NCI-H1417 (cell line): ENCODE results near the gene MAP4K4.

ENCODE experiments used
- DNase-seq, 3 experiments: peaks; one replicate each; lab custom pipeline; 2025; lab: John Stamatoyannopoulos, UW

MAP4K4 gene

DNA sequence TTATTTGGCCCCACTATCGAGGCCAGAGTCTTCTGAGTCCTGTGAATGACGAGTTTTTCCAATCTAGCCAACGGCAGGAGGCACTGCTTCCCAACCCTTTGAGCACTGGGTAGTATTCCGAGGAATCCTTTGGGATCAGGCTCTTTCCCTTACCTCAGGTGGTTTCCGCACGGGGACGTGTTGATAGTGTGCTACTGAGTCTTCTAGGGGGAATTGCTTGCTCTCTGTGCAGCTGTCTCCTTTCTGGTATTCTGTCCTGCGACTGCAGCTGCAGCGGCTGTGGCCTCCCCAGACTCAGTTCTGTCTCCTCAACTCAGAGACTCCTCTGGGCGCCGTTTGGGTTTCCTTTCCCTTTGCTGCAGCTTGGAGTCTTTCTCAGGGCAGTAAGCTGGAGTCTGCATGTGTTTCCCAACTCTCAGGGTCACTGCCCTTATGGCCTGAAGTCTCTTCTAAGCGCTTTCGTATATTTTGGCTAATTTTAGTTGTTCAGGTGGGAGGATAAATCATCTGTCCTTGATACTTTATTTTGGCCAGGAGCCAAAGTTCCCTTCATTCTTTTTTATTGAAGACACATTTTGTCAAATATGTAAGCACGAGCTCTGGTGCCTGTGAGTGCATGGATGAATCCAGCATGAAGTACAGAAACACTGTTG, 118.4 kb downstream of the MAP4K4 start:
- DNase-seq = peak in 2 of 3 experiments; percentile 28 to 53

DNA sequence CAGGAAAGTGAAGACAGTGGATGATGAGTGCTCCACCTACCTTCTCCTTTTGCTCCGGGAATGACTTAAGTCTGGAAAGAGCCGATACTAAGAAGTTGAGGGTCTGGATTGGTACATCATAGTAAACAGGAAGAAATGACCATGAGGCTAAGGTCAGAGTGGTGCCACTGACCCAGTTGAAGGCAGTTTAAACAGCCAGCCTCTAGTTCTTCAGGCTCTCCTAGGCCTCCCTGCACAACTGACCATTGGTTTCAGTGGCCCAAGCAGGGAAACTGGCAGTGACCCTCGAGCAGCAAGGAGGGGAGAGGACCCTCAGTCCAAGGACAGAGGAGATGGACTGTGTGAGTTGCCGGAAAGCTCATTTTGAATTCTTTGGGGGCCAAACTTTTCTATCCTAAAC, 119.1 kb downstream of the MAP4K4 start:
- DNase-seq = no peak

DNA sequence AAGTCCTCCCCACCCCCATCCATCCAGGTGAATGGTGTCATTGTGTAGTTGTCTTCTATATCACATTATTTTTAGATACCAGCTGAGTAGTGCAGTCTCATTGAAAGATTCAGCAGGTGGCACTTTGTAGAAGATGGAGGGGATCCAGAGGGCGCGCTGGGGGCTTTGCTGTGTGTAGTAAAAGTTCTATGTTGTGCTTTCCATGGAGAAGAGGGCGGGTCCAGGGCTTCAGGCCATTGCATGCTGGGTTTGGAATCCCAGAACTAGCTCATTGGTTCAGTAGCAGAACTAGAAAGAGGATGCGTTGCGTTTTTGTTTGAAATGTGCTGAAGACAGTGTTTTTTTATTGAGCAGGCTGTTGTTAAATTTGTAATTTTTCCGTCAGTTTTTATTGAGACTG, 120.0 kb downstream of the MAP4K4 start:
- DNase-seq = no peak

DNA sequence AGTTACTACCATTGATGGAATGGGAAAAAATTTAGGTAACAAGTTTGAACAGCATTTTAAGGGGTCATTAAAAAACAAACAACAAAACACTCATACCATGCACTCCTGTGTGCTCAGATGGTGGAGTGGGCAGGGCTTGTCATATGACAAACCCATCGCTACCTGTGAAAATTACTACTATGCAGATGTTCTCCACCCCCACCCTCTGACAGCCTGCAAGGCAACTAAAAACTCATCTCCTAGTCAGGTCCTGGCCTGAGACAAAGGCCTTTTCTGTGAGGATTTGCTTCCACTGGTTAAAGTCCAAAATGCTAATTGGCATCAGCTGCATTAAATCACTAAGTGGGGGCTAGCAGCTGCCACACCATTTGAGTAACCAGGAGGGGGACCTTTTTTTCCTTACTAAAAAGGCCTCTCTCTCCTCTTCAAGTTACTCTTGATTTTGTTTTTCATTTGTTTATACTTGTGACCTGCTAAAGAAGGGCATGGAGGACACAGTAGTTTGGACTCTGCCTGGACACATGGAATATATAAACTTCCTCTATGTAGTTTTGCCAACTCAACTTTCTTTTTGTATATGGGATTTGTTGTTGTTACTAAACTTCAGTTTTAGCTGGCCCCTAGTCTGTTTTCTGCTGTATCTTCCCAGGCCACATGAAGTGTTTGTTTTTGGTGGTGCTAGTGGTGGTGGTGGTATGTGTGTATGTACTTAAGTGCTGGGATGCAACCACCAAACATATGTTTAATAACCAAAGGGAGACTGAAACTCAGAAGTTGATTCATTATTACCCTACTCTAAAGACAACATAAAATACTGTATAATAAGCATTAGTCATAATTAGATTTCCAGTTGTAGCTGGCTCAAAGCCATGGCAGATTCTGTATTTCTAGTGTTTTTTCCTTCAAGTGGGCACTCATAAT, 121.3 kb downstream of the MAP4K4 start:
- peak; percentile 5 to 49 (median 27) for DNase-seq

DNA sequence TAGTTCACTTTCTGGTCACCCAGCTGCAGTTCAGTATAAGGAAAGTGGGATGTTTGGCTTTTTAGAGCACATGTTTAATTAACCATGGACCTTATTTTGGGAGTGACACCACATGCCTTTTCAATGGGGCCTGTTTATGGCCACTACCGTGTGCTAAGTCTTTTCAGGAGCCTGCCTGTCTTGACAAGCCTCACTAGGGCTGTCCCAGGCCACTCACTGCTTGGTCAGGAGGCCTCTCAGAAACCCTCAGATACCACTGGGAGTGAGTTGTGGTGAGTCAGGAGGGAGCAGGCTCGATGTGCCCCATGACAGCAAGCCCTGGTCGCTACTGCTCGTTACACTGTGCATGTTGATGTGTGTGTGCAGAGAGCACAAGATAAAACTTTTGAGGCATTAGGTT, 123.0 kb downstream of the MAP4K4 start:
- DNase-seq = peak in 1 of 3 experiments; percentile 49

DNA sequence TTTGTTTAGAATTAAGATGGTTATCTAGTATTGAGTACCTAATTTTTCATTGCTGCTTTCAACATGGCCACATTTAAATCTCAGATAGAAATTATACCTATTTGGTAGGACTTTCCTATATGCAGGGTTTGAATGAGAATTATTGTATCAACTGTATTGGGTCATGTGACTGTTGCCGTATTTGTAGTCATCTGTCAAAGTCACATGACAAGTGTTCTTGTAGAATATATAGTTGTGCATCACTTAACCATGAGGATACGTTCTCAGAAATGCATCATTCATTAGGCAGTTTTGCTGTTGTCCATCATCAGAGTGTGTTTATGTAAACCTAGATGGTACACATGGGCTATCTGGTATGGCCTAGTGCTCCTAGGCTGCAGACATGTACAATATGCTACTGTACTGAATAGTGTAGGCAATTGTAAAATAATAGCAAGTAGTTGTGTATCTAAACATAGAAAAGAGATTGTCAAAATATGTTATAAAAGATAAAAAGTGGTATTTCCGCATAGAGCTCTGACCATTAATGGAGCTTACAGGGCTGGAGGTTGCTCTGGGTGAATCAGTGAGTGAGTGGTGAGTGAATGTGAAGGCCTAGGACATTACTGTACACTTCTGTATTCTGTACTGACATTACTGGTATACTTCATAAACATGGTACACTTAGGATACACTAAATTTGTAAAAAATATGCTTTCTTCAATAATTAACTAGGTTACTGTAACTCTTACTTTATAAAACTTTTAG, 123.7 kb downstream of the MAP4K4 start:
- DNase-seq = peak in 1 of 3 experiments; percentile 5

DNA sequence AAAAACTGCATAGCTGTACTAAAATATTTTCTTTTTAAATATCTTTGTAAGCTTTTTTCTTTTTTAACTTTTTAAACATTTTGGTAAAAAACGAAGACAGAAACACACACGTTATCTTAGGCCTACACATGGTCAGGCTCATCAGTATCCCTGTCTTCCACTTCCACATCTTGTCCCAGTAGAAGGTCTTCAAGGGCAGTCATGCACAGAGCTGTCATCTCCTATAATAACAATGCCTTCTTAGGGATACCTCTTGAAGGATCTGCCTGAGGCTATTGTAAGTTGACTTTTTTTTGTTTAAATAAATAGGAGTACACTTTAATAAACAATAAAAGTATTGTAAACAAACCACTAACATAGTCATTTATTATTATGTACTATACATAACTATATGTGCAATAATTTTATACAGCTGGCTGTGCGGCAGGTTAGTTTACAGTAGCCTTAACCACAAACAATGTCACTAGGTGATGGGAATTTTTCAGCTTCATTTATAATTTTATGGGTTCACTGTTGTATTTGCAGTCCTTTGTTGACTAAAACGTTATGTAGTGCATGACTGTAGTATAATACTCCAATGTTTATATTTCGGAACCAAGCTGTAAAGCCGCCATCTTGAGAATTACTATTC, 124.4 kb downstream of the MAP4K4 start:
- DNase-seq = no peak

DNA sequence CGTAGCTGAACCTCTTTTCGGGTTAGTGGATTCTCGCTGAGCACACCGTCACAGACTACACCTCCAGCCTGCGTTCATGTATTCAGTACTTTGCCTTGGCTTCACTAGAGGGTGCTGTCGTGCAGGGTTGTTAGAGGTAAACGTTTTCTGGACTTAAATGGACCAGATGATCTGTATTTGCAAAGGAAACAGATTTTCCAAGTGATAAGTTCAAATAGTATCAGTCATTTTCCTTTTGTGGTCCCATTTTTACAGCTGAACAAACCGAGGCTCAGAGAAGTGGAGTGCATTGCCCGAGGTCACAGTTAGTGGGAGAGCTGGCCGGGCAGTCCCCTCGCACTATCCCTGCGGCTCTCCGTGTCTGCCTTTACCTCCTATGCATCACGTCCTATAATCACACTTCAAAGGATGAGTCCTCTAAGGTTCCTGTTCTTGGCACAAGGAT, 125.9 kb downstream of the MAP4K4 start:
- peak in 1 of 3 experiments; percentile 5 for DNase-seq

DNA sequence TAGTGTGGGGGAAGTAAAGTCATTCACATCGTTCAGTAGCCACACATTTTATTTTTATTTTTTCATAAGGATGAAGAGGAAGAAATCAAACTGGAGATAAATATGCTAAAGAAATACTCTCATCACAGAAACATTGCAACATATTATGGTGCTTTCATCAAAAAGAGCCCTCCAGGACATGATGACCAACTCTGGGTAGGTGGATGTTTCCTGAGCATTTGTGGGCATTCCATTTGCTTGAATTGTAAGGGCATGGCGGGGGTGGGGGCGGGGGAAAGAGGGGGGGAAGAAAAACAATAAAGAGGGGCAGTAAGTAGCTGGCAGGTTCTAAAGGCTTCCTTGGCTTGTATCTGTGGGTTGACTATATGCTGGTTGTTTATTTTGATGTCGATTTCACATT, 126.4 kb downstream of the MAP4K4 start:
- DNase-seq = no peak

DNA sequence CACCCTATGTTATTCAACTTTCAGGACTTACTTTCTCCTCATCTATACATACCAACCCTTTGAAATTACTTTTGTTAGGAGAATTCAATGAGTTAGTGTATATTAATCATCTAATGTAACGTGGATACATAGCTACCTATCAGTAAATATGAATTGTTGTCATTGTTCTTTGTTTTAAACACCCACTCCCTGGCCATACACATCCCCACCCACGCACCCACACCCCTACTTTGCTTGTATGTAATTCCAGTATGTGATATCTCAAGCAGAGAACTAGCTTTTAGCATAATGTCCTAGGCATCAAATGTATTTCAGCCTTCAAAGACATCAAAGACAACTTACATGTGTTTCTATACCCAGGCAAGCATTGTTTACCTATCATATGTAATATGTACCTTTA, 129.2 kb downstream of the MAP4K4 start:
- no peak for DNase-seq

DNA sequence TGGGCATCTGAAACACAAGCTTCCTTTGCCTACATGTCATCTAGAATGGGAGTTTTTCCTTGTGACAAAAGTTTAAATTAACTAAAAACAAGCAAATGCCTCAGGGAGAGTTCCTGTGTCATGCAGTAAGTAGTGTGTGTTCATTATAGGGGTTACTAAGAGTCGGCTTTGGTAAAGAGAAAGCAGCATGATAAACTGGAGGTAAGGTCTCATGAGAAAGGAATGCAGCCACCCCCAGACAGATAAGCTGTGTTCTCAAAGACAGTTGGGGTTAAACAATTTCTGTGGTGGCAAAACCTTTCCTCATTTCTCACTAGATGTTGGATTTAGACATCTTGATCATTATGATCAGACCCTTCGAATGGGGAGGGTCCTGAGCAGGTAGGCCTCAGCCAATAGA, 129.7 kb downstream of the MAP4K4 start:
- DNase-seq = no peak

DNA sequence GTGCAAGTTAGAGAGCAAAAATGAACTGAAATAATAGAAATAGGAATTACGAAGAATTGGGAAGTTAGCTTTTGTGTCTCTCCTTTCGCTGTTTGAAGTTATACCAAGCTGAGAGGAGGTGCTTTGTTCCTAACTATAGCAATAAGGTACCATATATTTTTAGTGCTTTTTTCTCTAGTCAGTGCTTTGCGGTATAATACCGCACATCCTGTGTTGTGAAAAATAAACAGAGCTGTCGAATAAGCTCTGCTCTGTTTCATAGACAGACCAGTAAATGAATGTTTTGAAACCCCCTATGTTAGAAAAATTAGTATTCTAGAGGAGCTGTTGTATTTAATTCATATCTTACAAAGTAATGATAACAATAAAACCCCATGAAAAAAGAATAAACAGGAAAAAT, 130.8 kb downstream of the MAP4K4 start:
- no peak for DNase-seq

DNA sequence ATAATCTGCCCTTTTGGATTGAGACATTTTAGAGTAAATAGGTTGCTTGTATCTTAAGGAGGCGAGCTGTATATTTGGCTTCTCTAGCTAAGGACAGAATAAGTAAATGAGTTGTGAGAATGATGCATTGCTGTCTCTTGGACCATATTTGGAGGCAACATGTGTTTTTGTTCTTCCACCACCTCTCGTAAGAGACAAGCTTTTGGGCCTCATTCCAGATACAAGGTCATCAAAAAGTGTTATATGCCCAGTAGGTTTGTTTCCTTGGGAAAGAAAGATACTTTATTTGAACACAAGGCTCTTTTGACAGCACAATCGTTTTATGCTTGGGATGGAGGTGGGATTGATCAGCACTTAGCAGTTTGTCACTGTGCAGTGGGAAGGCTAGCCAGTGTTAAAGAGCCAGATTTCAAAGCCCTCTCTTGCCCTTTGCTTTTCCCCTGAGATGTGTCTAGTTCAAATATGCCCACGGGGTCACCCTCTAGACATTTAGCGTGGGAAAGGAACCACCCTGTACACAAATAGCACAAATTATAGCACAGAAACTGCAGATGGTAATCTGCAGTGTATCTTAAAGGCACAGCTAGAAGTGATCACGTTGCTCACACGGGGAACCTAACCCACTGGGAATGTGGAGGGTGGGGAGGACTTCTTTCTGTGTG, 131.3 kb downstream of the MAP4K4 start:
- no peak for DNase-seq

DNA sequence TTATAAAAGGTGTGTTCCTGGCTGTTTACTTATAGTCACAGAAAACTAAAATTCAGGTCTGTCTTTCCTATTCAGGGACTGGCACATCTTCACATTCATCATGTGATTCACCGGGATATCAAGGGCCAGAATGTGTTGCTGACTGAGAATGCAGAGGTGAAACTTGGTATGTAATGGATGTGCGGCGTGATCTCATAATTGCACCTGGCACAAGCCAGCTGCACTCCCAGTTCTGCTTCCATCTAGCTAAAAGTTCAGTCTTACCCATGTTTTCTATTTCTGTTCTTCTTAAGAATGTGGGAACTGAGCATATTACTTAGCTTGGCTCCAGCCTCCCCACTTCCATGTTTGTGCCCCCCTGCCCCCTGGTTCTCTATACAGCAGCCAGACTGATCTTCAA, 131.9 kb downstream of the MAP4K4 start:
- DNase-seq = no peak

DNA sequence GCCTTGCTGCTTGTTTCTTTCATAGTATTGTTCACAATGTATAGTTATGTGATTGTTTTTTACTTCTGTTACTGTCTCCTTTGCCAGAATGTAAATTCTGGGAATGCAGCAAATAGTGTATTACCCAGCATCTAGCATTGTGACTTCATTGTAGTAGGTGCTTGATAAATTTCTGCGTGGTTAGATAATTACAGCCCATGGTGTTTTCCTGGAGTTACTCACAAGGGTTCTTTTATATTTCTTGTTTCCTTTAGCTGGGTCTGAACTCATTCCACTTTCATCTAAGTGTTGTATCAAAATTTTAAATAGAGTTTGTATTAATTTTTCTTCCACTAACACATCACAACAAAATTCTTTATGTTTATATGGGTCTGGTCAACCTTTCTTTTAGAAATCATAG, 132.6 kb downstream of the MAP4K4 start:
- DNase-seq = no peak

DNA sequence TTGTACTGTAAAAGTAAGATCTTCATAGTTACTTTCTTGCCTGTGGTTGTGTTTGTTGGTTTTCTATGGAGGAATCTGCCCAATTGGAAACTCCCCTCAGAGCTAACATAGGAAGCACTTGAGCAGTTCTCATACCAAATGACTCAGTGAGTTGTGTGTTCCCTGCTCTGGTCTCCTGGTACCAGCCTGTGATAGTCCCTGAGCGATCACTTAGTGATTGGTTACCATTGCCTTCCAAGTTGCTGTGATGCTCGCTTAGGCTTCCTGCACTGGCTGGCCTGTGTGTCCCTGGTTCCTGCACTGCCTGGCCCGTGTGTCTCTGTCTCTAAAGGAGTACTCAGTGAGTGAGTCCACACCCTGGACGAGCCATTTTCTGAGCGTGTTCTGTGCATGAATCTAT, 133.0 kb downstream of the MAP4K4 start:
- no peak for DNase-seq

DNA sequence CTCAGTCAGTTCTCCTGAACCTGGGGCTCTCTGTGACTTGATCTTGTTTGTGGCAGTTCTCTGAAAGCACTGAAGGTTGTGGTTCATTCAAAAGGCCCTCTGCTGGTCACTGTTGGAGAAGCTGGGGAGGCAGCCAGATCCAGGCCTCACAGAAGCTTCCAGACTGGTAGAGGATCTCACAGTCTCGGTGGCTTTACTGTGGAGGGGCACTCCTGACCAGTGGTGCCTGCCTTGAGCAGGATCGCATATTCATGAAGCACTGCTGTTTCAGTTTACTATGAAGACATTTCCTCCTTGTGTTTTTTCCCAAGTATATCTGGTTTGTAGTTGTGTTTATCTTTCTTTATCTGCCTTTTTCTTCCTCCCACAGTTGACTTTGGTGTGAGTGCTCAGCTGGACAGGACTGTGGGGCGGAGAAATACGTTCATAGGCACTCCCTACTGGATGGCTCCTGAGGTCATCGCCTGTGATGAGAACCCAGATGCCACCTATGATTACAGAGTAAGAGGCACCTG, 133.9 kb downstream of the MAP4K4 start:
- peak; percentile 33 to 75 (median 38) for DNase-seq

DNA sequence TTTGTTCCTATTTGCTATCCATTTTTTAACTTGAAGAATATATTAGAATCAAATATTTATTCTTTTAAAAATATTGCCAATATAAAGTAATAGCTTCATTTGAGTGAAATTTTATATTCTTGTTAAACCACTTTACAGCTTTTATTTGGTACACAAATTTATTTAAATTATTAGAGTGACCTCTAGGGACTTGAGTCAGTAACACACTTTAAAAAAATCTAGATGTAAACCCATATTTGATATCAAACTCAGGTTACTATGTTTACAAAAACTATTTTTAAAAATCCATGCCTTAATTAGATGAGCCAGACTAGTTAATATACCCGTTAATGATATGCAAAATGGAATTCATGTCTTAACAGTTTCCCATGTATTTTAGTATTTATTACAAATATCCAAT, 134.6 kb downstream of the MAP4K4 start:
- DNase-seq = peak in 1 of 3 experiments; percentile 24

DNA sequence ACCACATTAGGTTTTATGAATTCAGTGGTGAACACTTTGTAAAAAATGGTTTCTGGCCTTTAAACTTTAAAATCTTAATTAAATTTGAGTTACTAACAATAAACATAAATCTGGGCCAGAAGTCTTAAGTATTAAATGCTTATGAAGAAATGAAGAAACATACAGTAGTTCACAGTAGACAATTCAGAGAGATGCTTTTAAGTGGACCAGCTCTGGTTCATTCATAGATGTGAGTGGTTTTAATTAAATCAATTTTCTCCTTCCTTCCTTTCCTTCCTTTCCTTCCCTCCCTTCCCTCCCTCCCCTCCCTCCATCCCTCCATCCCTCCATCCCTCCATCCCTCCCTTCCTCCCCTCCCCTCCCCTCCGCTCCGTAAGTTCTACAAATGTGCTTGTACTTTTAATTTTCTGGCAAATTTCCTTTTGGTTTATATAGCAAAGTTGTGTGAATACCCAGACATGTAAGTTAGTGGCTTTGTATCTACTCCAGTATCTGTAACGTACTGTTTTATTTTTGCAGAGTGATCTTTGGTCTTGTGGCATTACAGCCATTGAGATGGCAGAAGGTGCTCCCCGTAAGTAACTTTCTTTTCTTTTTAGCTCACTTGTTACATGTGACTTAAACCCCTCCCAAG, 136.5 kb downstream of the MAP4K4 start:
- DNase-seq = no peak

DNA sequence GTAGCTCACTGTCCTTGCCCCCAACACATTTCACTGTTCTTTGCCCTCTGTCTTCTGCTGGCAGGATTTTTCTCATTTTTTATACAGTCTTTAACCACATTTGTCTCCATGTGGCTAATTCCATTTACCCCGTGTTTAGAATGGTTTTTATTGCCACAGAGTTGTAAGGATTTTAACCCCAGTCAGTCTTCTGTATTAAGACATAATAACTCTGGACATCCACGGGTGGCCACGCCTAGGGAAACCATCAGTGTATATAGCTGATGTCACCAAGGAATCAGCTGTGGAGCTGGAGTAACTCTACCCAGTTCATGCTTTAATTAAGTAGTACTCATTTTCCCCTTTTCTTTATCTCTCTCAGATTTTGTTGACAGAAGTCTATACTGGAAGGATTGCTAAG, 139.8 kb downstream of the MAP4K4 start:
- DNase-seq = no peak
